GM20431 (cell line): Measurements from ENCODE around the gene PPP2R2C.

Source experiments
- in situ Hi-C: fragments of 300-500 bp; cut with MseI, MboI; formaldehyde crosslinking; loops from one replicate; pipeline ENCODE4 v1.15.0; 2020; ENCODE audit warnings: low sequenced_read_pairs; ENCODE audit not compliant: unreplicated experiment

PPP2R2C gene

DNA sequence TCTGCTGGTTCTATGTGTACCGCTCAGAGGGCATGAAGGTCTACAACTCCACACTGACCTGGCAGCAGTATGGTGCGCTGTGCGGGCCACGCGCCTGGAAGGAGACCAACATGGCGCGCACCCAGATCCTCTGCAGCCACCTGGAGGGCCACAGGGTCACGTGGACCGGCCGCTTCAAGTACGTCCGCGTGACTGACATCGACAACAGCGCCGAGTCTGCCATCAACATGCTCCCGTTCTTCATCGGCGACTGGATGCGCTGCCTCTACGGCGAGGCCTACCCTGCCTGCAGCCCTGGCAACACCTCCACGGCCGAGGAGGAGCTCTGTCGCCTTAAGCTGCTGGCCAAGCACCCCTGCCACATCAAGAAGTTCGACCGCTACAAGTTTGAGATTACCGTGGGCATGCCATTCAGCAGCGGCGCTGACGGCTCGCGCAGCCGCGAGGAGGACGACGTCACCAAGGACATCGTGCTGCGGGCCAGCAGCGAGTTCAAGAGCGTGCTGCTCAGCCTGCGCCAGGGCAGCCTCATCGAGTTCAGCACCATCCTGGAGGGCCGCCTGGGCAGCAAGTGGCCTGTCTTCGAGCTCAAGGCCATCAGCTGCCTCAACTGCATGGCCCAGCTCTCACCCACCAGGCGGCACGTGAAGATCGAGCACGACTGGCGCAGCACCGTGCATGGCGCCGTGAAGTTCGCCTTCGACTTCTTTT, 170.5 kb downstream of the PPP2R2C start:
- in situ Hi-C loops: no loop called here

DNA sequence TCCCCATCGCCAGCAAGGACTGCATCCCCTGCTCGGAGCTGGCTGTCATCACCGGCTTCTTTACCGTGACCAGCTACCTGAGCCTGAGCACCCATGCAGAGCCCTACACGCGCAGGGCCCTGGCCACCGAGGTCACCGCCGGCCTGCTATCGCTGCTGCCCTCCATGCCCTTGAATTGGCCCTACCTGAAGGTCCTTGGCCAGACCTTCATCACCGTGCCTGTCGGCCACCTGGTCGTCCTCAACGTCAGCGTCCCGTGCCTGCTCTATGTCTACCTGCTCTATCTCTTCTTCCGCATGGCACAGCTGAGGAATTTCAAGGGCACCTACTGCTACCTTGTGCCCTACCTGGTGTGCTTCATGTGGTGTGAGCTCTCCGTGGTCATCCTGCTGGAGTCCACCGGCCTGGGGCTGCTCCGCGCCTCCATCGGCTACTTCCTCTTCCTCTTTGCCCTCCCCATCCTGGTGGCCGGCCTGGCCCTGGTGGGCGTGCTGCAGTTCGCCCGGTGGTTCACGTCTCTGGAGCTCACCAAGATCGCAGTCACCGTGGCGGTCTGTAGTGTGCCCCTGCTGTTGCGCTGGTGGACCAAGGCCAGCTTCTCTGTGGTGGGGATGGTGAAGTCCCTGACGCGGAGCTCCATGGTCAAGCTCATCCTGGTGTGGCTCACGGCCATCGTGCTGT, 171.2 kb downstream of the PPP2R2C start:
- in situ Hi-C loops: no loop called here

DNA sequence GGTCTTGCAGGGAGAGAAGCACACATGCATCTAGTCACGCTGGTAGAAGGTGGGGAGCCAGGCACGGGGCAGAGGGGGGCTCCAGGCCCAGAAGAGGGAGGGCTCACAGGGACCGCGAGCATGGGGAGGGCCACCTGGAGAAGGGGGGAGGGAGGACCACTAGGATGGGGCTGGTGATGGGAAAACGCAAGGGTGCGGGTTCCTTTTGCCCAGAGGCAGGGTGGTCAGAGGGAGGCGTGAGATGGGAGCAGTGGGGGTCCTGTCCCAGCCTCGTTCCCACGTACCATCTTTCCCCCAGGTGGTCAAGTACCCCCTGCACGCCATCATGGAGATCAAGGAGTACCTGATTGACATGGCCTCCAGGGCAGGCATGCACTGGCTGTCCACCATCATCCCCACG, 172.1 kb downstream of the PPP2R2C start:
- in situ Hi-C loops: no loop called here

DNA sequence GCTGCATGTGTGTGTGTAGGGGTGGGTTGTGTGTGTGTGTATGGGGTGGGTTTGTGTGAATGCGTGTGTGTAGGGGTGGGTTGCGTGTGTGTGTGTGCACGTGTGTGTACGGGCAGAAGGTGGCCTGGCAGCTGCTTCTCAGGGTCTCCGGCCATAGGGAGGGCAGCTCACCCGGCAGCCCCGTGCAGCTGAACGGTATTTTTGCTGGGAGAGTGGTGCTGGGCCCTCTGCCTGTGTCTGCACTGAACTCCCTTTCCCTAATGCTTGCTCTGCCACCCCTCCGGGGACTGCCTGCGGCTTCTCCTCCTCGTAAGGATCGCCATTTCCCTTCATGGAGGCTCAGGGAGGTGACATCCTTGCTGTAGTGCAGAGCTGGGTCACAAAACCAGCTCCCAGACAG, 172.5 kb downstream of the PPP2R2C start:
- in situ Hi-C loops: no loop called here

DNA sequence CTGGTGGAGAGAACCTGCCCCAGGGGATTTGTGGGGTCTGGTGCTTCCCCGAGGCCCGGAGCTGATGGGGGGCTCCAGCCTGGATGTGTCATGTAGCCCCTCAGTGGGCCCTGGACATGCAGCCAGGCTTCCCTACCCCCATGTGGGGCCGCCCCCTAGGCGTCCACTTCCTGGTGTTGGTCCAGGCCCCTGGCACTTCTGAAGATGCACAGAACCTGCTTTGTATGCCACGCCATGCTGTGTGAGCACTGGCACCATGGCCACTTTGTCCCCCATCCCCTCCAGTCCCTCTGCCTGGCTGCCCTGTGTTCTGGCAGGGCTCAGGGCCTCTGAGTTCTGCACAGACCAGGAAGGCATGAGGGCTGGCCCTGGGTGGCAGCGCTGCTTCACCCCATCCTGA, 173.6 kb downstream of the PPP2R2C start:
- in situ Hi-C loops: no loop called here

DNA sequence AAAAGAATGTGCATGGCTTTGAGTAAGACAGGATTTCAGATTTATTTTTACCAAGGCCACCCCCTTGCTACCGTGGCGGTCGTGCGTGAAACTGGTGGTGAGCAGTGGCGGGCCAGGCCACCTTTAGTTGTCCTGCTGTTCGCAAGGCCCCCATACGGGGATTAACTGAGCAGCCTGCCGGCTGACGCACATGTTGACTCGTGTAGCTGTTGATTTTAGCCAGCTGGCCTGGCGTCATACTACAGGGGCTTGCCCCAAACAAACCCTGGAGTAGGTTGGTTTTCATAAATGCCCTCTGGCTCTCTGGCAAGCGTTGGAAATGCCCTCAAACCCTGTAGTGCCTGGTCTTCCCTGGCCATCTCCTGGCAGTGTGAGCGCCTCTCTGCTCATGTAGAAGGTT, 174.4 kb downstream of the PPP2R2C start:
- in situ Hi-C loops: no loop called here

DNA sequence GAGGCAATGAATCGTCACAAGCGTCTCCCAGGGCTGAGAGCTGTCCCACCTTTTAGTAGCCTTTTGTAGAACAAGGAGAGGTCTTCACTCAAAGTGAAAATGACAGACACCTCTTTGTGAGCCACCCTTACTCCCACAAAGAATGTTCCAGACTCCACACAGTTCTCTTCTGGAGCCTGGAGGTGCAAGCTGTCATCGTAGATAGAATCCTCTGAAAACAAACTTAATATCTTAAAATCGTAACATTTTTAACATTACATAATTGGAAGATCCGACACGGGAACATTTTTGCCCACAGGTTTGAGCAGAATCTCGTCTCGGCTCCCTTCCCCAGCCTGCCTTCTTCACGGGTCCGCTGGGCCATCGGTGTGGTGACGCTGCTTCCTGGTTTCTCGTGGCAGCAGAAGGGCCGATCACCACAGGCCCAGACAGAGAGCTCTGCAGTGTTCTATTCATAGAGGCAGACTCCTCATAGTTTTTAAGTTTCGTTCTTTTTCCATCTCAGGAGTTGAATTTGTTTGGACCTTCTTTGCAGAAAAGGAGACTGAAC, 175.1 kb downstream of the PPP2R2C start:
- in situ Hi-C loops: no loop called here

DNA sequence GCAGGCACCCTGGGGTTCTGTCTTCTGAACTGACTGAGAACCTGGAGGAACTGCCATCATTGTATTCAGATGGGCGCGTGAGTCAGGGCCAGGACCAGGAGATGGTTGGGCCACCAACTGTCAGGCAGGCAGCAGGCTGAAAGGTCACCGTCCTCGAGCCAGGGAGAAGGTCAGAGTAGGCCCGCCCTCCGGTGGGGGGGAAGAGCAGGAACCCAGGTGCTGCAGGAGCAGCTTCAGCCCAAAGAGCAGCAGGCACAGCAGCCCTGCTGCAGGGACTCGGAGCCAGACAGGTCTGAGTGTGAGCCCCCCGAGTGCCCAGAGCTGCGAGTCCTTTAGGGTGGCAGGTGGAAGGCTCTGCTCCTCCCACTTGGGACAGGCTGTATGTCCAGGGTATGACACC, 176.4 kb downstream of the PPP2R2C start:
- in situ Hi-C loops: no loop called here

DNA sequence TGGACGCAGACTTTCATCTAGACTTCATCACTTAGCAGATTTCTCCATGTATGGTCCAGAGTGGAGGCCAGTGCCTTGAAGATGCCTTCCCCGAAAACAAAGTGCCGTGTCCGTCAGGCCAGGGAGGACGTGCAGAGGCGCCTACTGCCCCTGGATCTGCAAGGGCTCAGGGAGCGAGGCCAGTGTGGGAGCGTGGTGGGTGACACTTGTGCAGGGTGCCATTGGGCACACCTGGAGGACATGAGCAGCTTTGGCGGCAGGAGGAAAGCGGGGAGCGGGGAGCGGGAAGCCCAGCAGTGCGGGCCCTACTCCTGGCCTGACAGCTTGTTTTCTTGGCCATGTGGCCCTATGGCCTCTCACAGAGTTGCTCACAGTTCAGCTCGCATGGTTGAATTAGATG, 176.9 kb downstream of the PPP2R2C start:
- in situ Hi-C loops: no loop called here

DNA sequence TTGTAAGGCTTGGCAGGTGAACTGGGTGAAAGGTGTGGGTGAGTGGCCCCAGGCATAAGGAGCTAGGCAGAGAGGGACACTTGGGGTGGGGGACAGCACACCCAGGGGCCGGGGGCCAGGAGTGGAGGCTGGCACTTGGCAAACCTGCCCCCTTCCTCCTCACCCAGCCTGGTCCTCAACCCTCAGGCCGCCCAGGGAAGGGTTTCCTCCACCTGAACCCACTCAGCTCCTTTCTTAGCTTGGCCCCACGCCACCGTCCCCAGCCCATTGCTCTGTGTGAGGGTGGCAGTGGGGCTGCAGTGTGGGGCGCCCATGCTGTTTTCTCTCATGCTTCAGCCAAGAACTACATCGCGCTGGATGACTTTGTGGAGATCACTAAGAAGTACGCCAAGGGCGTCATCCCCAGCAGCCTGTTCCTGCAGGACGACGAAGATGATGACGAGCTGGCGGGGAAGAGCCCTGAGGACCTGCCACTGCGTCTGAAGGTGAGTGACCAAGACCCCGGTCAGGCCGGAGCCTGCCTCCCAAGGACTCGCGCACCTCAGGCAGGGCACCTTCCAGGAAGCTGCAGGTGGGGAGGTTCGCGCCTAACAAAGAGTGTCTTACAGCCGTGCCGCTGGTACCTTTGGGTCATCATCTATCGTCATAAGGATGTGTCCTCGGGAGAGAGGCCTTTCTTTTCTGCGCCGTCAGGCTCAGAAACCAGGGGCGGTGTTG, 177.6 kb downstream of the PPP2R2C start:
- in situ Hi-C loops: no loop called here

DNA sequence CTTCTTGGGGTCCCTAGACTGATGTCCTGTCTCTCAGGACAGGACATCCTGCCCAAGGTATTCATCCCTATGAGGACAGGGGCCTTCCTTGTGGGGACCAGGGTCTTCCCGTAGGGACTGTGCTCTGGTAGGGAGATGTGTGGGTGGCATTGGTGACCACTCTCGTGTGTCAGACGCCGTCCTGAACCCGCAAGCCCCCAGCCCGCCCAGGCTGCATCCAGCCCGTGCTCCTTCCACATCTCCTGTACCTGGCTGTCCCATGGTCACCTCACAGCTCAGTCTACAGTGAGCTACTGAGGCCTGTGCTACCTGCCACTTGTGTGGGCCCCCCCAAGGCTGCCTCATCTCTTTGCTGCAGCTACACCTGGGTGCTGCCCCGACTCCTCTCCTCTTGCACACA, 178.8 kb downstream of the PPP2R2C start:
- in situ Hi-C loops: no loop called here

DNA sequence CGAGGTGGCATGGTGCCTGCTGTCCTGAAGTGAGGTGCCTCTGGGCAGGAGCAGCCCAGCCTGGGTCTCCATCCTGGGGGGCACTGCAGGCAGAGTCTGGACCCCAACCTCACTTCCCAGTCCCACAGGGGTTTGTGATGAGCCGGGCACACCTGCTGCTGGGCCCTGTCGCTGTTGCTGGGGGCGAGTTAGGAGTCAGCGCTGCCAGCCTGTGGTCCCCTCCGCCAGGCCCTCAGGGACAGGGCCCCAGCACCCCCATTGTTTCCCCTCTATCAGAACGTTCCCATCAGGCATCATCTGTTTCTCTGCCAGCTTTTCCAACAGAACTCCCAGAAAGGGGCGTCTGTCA, 179.3 kb downstream of the PPP2R2C start:
- in situ Hi-C loops: no loop called here

DNA sequence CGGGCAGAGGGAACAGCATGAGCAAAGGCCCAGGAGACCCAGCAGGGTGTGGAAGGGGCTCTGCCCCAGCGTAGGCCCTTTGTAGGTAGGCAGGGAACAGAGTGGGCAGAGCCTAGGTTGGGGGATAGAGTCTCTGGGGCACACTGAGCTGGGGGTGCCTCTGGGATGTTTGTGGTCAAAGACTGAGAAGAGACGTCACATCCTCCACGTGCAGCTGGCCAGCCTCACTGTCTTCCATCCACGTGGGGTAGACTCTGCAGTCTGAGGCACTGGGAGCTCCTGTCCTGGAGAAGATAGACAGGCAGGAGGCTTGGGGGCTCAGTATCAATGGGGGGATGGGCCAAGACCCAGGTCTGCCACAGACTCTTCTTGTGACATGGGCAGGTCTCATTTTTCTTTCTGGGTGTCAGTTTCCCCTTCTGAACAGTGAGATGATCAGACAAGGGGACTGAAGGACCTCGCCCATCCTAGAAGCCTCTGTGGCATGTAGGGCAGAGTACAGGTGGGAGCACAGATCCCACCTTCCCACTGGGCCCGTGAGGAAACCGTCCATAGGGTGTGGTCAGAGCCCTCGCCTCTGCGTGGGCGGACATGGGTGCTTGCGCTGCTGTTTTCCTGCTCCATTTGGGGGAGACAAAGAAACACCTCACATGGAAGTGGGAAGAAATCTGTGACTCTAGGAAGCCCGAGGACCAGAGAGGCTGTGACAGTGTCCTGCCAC, 179.9 kb downstream of the PPP2R2C start:
- in situ Hi-C loops: no loop called here

DNA sequence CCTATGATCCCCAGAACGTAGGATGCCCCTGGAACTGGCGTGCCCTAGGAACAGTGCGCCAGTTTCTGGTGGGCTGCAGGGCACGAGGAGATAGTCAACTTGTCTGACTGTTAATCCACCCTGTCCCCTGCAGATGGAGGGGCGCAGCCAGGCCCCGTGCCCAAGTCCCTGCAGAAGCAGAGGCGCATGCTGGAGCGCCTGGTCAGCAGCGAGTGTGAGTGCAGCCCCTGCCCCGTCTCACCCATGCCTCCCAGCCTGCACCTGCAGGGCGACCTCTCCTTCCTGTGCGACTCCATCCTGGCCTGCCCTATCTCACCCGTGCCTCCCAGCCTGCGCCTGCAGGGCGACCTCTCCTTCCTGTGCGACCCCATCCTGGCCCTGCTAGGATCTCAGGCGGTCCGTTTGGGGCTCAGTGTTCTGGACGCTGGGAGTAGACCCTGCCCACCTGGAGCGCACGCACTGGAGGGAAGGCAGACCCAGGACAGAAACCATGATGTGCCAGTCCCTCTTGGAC, 180.6 kb downstream of the PPP2R2C start:
- in situ Hi-C loops: no loop called here

DNA sequence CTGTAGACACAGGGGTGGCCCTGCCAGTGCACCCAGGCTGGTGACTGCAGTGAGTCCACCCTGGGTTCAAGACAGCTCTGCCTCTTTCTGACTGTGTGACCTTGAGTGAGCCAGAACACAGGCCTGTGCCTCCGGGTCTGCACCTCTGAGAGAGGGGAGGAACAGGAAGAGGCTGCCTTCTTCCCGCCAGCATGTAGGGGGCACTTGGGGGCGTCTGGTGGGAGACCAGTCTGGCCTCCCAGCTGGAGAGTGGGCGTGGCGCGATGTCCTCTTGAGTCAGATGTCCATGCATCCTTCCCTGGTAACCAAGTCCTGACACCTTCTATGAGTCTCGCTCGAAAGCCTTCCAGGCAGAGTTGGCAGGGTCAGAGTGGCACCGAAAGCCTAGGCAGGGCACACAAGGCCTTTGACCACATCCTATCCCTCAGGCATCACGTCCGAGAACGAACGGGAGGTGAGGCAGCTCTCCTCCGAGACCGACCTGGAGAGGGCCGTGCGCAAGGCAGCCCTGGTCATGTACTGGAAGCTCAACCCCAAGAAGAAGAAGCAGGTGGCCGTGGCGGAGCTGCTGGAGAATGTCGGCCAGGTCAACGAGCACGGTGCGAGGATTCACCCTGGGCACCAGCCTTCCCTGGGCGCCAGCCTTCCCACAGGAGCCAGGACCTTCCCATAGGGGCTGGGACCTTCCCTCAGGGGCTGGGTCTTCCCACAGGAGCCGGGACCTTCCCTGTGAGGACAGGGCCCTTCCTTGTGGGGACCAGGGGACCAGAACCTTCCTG, 181.5 kb downstream of the PPP2R2C start:
- in situ Hi-C loops: no loop called here

DNA sequence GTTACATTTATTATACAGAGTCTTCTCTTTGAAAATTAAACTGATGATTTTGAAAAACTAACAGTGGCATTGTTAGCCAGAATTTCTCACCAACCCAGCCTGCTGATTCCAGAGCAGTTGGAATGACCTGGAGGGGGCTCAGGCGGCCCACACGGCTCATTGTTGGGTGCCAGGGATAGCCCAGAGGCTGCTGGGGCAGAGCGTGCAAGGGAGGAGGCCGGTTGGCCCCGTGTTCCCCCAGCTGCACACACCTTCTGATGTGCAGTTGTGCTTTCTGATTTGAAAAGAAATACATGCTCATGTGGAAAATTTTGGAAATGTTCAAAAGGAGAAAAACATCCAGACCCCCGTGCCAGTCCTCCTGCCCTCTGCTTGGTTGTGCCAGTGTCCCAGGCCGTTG, 182.2 kb downstream of the PPP2R2C start:
- in situ Hi-C loops: no loop called here

DNA sequence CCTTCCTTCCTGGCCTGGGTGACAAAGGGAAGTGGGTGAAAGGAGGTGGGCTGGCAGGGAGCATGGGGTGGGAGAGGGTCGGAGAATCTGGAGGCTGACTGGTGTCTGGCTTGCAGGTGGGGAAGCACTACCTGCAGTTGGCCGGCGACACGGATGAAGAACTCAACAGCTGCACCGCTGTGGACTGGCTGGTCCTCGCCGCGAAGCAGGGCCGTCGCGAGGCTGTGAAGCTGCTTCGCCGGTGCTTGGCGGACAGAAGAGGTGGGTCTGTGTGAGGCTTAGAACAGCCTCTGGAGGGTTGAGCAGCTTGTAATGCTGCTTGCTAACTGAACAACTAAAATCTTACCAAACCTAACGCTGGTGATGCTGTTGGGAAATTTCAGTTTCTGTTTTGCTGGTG, 183.5 kb downstream of the PPP2R2C start:
- in situ Hi-C loops: no loop called here

DNA sequence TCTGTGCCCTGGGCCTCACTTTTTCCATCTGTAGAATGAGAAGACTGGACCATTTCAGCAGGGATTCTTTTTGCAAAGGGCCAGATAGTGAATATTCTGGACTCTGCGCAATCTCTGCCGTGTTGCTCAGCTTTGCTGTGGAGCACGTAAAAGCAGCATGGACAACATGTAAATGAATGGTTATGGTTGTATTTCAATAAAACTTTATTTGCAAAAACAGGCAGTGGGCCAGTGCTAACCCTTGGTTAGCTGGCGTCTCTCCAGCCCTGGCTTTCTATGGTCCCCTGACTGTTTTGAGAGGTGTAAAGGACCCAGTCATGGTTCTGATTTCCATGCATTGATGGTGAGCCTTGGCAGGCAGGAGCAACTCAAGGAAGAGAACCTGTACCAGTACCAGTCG, 184.1 kb downstream of the PPP2R2C start:
- in situ Hi-C loops: no loop called here

DNA sequence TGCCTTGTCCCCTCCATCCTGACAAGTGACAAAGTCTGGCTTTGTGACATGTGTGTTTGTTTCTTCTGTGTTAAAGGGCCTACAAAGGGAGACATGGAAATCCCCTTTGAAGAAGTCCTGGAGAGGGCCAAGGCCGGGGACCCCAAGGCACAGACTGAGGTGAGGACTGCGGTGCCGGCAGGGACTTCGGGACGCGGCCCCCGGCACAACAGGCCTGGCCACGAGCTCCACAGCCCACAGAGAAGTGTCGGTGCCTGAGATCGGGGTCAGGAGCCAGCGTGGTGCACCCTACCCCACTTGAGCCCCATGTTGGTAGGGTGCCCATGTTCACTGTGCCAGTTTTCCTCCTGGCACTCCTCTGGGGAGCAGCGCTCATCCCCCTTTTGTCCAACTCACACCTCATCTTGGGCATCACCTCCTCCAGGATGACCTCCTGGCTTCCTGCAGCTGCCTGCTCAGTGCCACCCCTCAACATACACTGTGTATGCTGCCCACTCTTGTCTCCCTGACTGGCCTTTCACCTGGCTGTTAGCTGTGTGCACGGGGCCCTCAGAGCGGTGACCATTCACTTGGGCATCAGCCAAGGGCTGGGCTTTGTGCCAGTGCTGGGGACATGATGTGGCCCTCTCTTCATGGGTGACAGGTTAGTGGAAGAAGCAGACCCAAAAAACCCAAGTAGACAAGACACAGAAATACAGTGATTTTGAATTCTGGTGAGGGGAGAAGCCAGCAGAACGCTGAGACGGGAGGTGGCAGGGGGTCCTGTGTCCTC, 185.2 kb downstream of the PPP2R2C start:
- in situ Hi-C loops: no loop called here
